GM10248 (cell line): Measurements from ENCODE around the gene CFAP100.

Experiments
- CTCF ChIA-PET: fragments of 300-600 bp; sonication (Branson Sonifier 250); formaldehyde crosslinking; extraction: SDS; loops from one replicate; lab custom pipeline; 2021; ENCODE audit warnings: antibody characterized with exemption; lab: Yijun Ruan, JAX
- POLR2A ChIA-PET: fragments of 350-650 bp; sonication (Branson Sonifier 250); formaldehyde crosslinking; extraction: SDS; loops from one replicate; lab custom pipeline; 2020; ENCODE audit warnings: antibody characterized with exemption; lab: Yijun Ruan, JAX
- DNase-seq: peaks from one replicate; pipeline ENCODE4 v3.0.0; 2012; ENCODE audit errors: extremely low spot score
- CTCF ChIP-seq: IDR thresholded peaks from 2 replicates; pipeline ENCODE4 v1.5.1; 2012; ENCODE audit warnings: mild to moderate bottlenecking, low read depth; ENCODE audit errors: extremely low read depth, missing control alignments, control extremely low read depth

Gene CFAP100

DNA sequence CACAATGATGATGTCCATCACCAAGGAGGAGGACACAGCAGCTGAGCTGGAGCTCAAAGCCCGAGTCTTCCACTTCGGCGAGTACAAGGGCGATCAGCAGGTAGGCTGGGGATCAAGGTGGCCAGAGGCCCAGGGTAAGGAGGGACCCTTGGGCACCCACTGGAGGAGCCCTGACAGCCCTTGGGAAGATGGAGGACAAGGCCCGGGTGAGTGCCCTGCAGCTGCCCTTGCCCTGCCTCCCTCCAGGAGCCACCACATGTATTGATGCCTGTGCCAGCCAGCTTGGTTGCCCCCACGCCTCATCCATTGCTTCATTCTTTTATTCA lies 38.4 kb downstream of the CFAP100 start:
- CTCF ChIA-PET: interaction anchor here (1.2 to 4.0 kb wide), 2 partner anchors 9 to 13 kb away, joined by 3 to 14 read pairs; no protein-coding TSS in a partner anchor
- POLR2A ChIA-PET: no interaction called here

GRCh38 chr3:126433496-126434263 lies 39.0 kb downstream of the CFAP100 start:
- no peak for TF ChIP-seq CTCF
- DNase-seq: no peak
- CTCF ChIA-PET: interaction anchor here (4.0 kb wide), 1 partner anchor 12 kb away, joined by 14 read pairs; no protein-coding TSS in a partner anchor
- POLR2A ChIA-PET: no interaction called here

More for the DNA sequence above, 38.4 kb downstream of the CFAP100 start:
- no peak for TF ChIP-seq CTCF
- DNase-seq: no peak

- CTCF ChIA-PET: interaction anchor here (4.0 kb wide), 1 partner anchor 11 kb away, joined by 14 read pairs; no protein-coding TSS in a partner anchor
- DNase-seq: no peak
- POLR2A ChIA-PET: no interaction called here
- TF ChIP-seq CTCF: no peak
Measured at GRCh38 chr3:126434264-126434590, 39.5 kb downstream of the CFAP100 start.

GRCh38 chr3:126434931-126435411 lies 40.3 kb downstream of the CFAP100 start:
- ChIA-PET CTCF (interaction anchor here (4.0 kb wide), 1 partner anchor 11 kb away, joined by 14 read pairs; no protein-coding TSS in a partner anchor), POLR2A (no interaction called here)
- TF ChIP-seq CTCF: no peak
- DNase-seq: no peak

GRCh38 chr3:126435456-126436315 lies 41.0 kb downstream of the CFAP100 start:
- CTCF ChIA-PET: interaction anchor here (4.0 kb wide), 1 partner anchor 10 kb away, joined by 14 read pairs; no protein-coding TSS in a partner anchor
- no peak for TF ChIP-seq CTCF
- POLR2A ChIA-PET: no interaction called here
- DNase-seq: no peak
